Endothelial cell of umbilical vein (primary cell): ENCODE results near the gene HOXA11. TPM values are rescaled to one million over a fixed set of nuclear protein-coding genes. Genes with fewer than 3 reads are reported as not detected.

ENCODE experiments used
- BruUV-seq: library from RNA; stranded (reverse); fragments of 400-500 nt; replicated peaks from 2 replicates; lab custom pipeline; 2021; lab: Mats Ljungman, UMichigan
- CTCF ChIA-PET: fragments of 300-600, 350-600 bp; sonication (Branson Sonifier 250); formaldehyde crosslinking; loops from one replicate; lab custom pipeline; 2021; ENCODE audit warnings: antibody characterized with exemption, inconsistent platforms; lab: Charles Lee
- POLR2A ChIA-PET: fragments of 300-600, 350-600 bp; sonication (Branson Sonifier 250); formaldehyde crosslinking; loops from one replicate; lab custom pipeline; 2021; ENCODE audit warnings: antibody characterized with exemption, inconsistent platforms; lab: Charles Lee
- DNase-seq: peaks from one replicate; pipeline ENCODE4 v3.0.0-alpha.2; 2011; ENCODE audit warnings: low read depth, low spot score
- FAIRE-seq: peaks from 2 replicates; lab custom pipeline; 2011; peaks lifted over from hg19 to GRCh38; lab: Jason Lieb, UNC
- H2AFZ ChIP-seq: 2 replicates; pipeline ENCODE4 v1.6.0; 2012; ENCODE audit warnings: low read depth, low read length, control low read depth, inconsistent platforms
- H3K27ac ChIP-seq: 2 replicates; pipeline ENCODE4 v1.5.1; 2011; ENCODE audit warnings: low read depth, mild to moderate bottlenecking, control low read depth, low read length, moderate library complexity; ENCODE audit not compliant: insufficient read depth
- H3K27me3 ChIP-seq, 2 experiments: 2 replicates each; pipeline versions ENCODE4 v1.6.0 to v1.6.1; 2011; ENCODE audit warnings: low read length in 2 of 2, mixed read lengths in 1 of 2; ENCODE audit not compliant: control insufficient read depth in 2 of 2, insufficient read depth in 2 of 2
- H3K36me3 ChIP-seq, 2 experiments: 2 replicates in 1 of 2; 3 replicates in 1 of 2; pipeline ENCODE4 v1.5.1; 2011; ENCODE audit warnings: low read length in 2 of 2, mild to moderate bottlenecking in 1 of 2, moderate library complexity in 1 of 2; ENCODE audit not compliant: control insufficient read depth in 2 of 2, insufficient read depth in 2 of 2; ENCODE audit errors: extremely low read depth in 1 of 2
- H3K4me1 ChIP-seq: 3 replicates; pipeline ENCODE4 v1.5.1; 2011; ENCODE audit warnings: mild to moderate bottlenecking, low read length; ENCODE audit not compliant: control insufficient read depth, insufficient read depth; ENCODE audit errors: extremely low read depth
- H3K4me2 ChIP-seq: 2 replicates; pipeline ENCODE4 v1.6.1; 2011; ENCODE audit warnings: low read length, control low read depth, mixed read lengths; ENCODE audit not compliant: insufficient read depth
- H3K4me3 ChIP-seq, 3 experiments: fragments of 200-600 bp in 1 of 3; sonication (generic), shearing (Covaris generic) in 1 of 3; replicated peaks in 1 of 3; 2 replicates each; pipeline ENCODE4 v1.5.1; 2011 to 2016; ENCODE audit warnings: control low read depth in 3 of 3, low read length in 3 of 3, mild to moderate bottlenecking in 2 of 3, inconsistent platforms in 1 of 3, low read depth in 1 of 3, moderate library complexity in 1 of 3; ENCODE audit not compliant: insufficient read depth in 1 of 3
- H3K79me2 ChIP-seq: 2 replicates; pipeline ENCODE4 v1.6.0; 2012; ENCODE audit warnings: low read length, inconsistent platforms; ENCODE audit not compliant: control insufficient read depth, insufficient read depth
- H3K9ac ChIP-seq: replicated peaks from 2 replicates; pipeline ENCODE3; 2011; ENCODE audit warnings: low read length, control low read depth; ENCODE audit not compliant: insufficient read depth; ENCODE audit errors: extremely low read depth
- H3K9me1 ChIP-seq: replicated peaks from 3 replicates; pipeline ENCODE4 v1.6.0; 2011; ENCODE audit warnings: mild to moderate bottlenecking, low read length; ENCODE audit not compliant: control insufficient read depth, insufficient read depth; ENCODE audit errors: extremely low read depth
- H3K9me3 ChIP-seq: replicated peaks from 2 replicates; pipeline ENCODE4 v1.5.1; 2012; ENCODE audit warnings: low read length, inconsistent platforms; ENCODE audit not compliant: control insufficient read depth, insufficient read depth
- H4K20me1 ChIP-seq: replicated peaks from 2 replicates; pipeline ENCODE3; 2011; ENCODE audit warnings: mild to moderate bottlenecking, low read length; ENCODE audit not compliant: control insufficient read depth, insufficient read depth; ENCODE audit errors: extremely low read depth
- CTCF ChIP-seq, 2 donors: IDR thresholded peaks; 1 replicate in 1 of 2; 2 replicates in 1 of 2; pipeline ENCODE4 v1.5.1; 2011; ENCODE audit warnings: low read length in 2 of 2, mild to moderate bottlenecking in 2 of 2, moderate library complexity in 2 of 2, control low read depth in 1 of 2, inconsistent platforms in 1 of 2, low read depth in 1 of 2; ENCODE audit not compliant: insufficient read depth in 1 of 2; ENCODE audit errors: extremely low read depth in 1 of 2
- EZH2 ChIP-seq: IDR thresholded peaks from 2 replicates; pipeline ENCODE4 v1.6.1; 2012; ENCODE audit warnings: borderline replicate concordance, low read depth, mild to moderate bottlenecking, moderate library complexity, low read length, inconsistent platforms; ENCODE audit not compliant: severe bottlenecking
- FOS ChIP-seq: IDR thresholded peaks from 2 replicates; pipeline ENCODE4 v1.6.1; 2011; ENCODE audit warnings: mild to moderate bottlenecking, low read length, moderate library complexity, borderline replicate concordance; ENCODE audit not compliant: insufficient read depth
- GATA2 ChIP-seq: IDR thresholded peaks from 2 replicates; pipeline ENCODE4 v1.7.0; 2011; ENCODE audit warnings: low read depth, mild to moderate bottlenecking, moderate library complexity, mixed read lengths, low read length; ENCODE audit not compliant: insufficient read length, insufficient read depth
- JUN ChIP-seq: IDR thresholded peaks from 2 replicates; pipeline ENCODE4 v1.6.1; 2011; ENCODE audit warnings: borderline replicate concordance, low read depth; ENCODE audit not compliant: insufficient read length, insufficient read depth
- MAX ChIP-seq: IDR thresholded peaks from 2 replicates; pipeline ENCODE4 v1.6.1; 2011; ENCODE audit not compliant: insufficient read depth, insufficient read length
- MYC ChIP-seq: IDR thresholded peaks from one replicate; pipeline ENCODE4 v1.6.1; 2011; ENCODE audit warnings: mild to moderate bottlenecking, low read depth, low read length
- POLR2A ChIP-seq: IDR thresholded peaks from 2 replicates; pipeline ENCODE4 v1.6.1; 2012; ENCODE audit warnings: low read depth, mild to moderate bottlenecking, control low read depth, low read length
- POLR2AphosphoS5 ChIP-seq: IDR thresholded peaks from 2 replicates; pipeline ENCODE4 v1.6.1; 2012; ENCODE audit warnings: low read depth, mild to moderate bottlenecking, control low read depth, low read length, moderate library complexity; ENCODE audit not compliant: insufficient read depth
- dilution Hi-C: fragments of 300-500 bp; cut with MboI; formaldehyde crosslinking; loops from one replicate; pipeline ENCODE4 v1.15.0; 2019; ENCODE audit warnings: low sequenced_read_pairs; ENCODE audit not compliant: extremely low pct_ligation_motif_present
- intact Hi-C: fragments of 100-400 bp; cut with micrococcal nuclease; formaldehyde crosslinking; loops from one replicate; pipeline ENCODE4 v1.10.0; 2022
- polyA plus RNA-seq, 4 experiments: library from polyadenylated mRNA; depleted of rRNA in 3 of 4; stranded (reverse) in 3 of 4; unstranded in 1 of 4; fragments of >200 nt; gene quantifications; 2 replicates each; pipeline versions ENCODE4 v1.2.1 to v1.2.3, GENCODE V29; 2011 to 2012; ENCODE audit warnings: missing spikeins in 1 of 4
- total RNA-seq: library from RNA; stranded (reverse); gene quantifications from 2 replicates; pipeline ENCODE4 v1.2.3, GENCODE V29; 2021

HOXA11 gene
- total and polyA plus RNA-seq, 2 donors (not counting 3 experiments of a cell fraction or from before 2014, with no cell fraction given): 10.4 to 16.7 TPM

- no peak overlapping the region for H3K4me2 ChIP-seq
- no peak for TF ChIP-seq FOS
- TF ChIP-seq POLR2A: no peak
- TF ChIP-seq GATA2: no peak
- no peak for TF ChIP-seq CTCF (IDR thresholded peaks at IDR 0.05; ENCODE audit: extremely low read depth in 1 of 2, insufficient read depth in 1 of 2, low read depth in 1 of 2, low read length in 2 of 2)
- TF ChIP-seq MAX: no peak
- no peak for TF ChIP-seq POLR2AphosphoS5
- TF ChIP-seq MYC: no peak
- TF ChIP-seq JUN: no peak
- no peak for TF ChIP-seq EZH2
- no peaks in the 10 kb centered on the region for H4K20me1 ChIP-seq
- POLR2A ChIA-PET: no interaction called here
- H3K27me3 ChIP-seq: peaks cover 80 to 94% of the 10 kb centered on the region in 2 experiments
- H3K4me3 ChIP-seq: no peak overlapping the region
- dilution Hi-C loops (no loop called here), intact Hi-C loops (loop anchor here (2.0 kb wide), 1 partner anchor 37 kb away; no protein-coding TSS in a partner anchor)
- no peak for FAIRE-seq
- no peak for DNase-seq
- no TSS peak for BruUV-seq
- no peaks in the 10 kb centered on the region for H3K36me3 ChIP-seq
- H3K9ac ChIP-seq: no peak overlapping the region
- H3K79me2 ChIP-seq: no peaks in the 10 kb centered on the region
- no peaks in the 10 kb centered on the region for H3K9me1 ChIP-seq
- H3K9me3 ChIP-seq: no peaks in the 10 kb centered on the region
- H3K27ac ChIP-seq: no peak overlapping the region
- CTCF ChIA-PET: interaction anchor here (0.8 to 2.4 kb wide), 4 partner anchors 9 to 892 kb away, joined by 3 to 6 read pairs (median 4); no protein-coding TSS in a partner anchor
- peaks cover 26% of the 10 kb centered on the region for H3K4me1 ChIP-seq
- H2AFZ ChIP-seq: no peak overlapping the region
These were observed 16.6 kb upstream of the HOXA11 start for GRCh38 chr7:27201580-27202017.
